Panc1 (cell line): ENCODE data around the gene IL17RB. TPM values are rescaled to one million over a fixed set of nuclear protein-coding genes. Genes with fewer than 3 reads are reported as not detected.

ENCODE experiments used
- ATAC-seq: fragments of 200-7000 bp; cut with Tn5 transposase; 2 replicates; pipeline ENCODE4 v1.9.1; 2020; ENCODE audit warnings: mild to moderate bottlenecking, moderate library complexity
- BruUV-seq: library from RNA; stranded (reverse); fragments of 400-500 nt; replicated peaks from 2 replicates; lab custom pipeline; 2021; lab: Mats Ljungman, UMichigan
- CTCF ChIA-PET: fragments of 300-600 bp; sonication (Branson Sonifier 250); formaldehyde crosslinking; loops from one replicate; lab custom pipeline; 2022; ENCODE audit warnings: antibody characterized with exemption; lab: Charles Lee
- POLR2A ChIA-PET: fragments of 300-600 bp; sonication (Branson Sonifier 250); formaldehyde crosslinking; loops from one replicate; lab custom pipeline; 2022; ENCODE audit warnings: antibody characterized with exemption; lab: Charles Lee
- DNase-seq: peaks from one replicate; pipeline ENCODE4 v3.0.0-alpha.2; 2010; ENCODE audit warnings: low read depth, low spot score
- H3K27ac ChIP-seq: 2 replicates; pipeline ENCODE4 v1.5.1; 2011; ENCODE audit warnings: mild to moderate bottlenecking, low read length, inconsistent platforms
- H3K27me3 ChIP-seq: fragments of 200-500 bp; sonication (Bioruptor generic); 2 replicates; pipeline ENCODE4 v1.6.0; 2014; ENCODE audit warnings: low read length, inconsistent platforms; ENCODE audit not compliant: control insufficient read depth, insufficient read depth
- H3K36me3 ChIP-seq: fragments of 200-500 bp; sonication (Bioruptor generic); 2 replicates; pipeline ENCODE4 v1.5.1; 2014; ENCODE audit warnings: inconsistent platforms, mild to moderate bottlenecking, low read length, moderate library complexity; ENCODE audit not compliant: control insufficient read depth, insufficient read depth
- H3K4me1 ChIP-seq: 2 replicates; pipeline ENCODE4 v1.5.1; 2011; ENCODE audit warnings: inconsistent platforms, mild to moderate bottlenecking, low read length, moderate library complexity; ENCODE audit not compliant: control insufficient read depth, insufficient read depth
- H3K4me3 ChIP-seq, 2 experiments: 2 replicates each; pipeline ENCODE4 v1.5.1; 2011 to 2012; ENCODE audit warnings: low read depth in 2 of 2, low read length in 2 of 2, mild to moderate bottlenecking in 2 of 2, inconsistent platforms in 1 of 2, moderate library complexity in 1 of 2
- H3K9me3 ChIP-seq: fragments of 200-500 bp; sonication (Bioruptor generic); 2 replicates; pipeline ENCODE4 v1.5.1; 2014; ENCODE audit warnings: low read depth, mild to moderate bottlenecking, inconsistent platforms, low read length, moderate library complexity; ENCODE audit not compliant: control insufficient read depth, insufficient read depth
- CTCF ChIP-seq: fragments of 450-650 bp; IDR thresholded peaks from 2 replicates; pipeline ENCODE4 v1.5.1; 2017; ENCODE audit warnings: mild to moderate bottlenecking
- POLR2AphosphoS5 ChIP-seq: IDR thresholded peaks from 2 replicates; pipeline ENCODE4 v1.6.1; 2012; ENCODE audit warnings: mild to moderate bottlenecking, low read depth, low read length, moderate library complexity
- REST ChIP-seq, 2 experiments: IDR thresholded peaks; 2 replicates each; pipeline ENCODE4 v1.6.1; 2011 to 2012; ENCODE audit warnings: low read depth in 2 of 2, control low read depth in 1 of 2, low read length in 1 of 2, mild to moderate bottlenecking in 1 of 2, moderate library complexity in 1 of 2; ENCODE audit not compliant: insufficient read depth in 1 of 2
- SIN3A ChIP-seq: IDR thresholded peaks from 2 replicates; pipeline ENCODE4 v1.6.1; 2012; ENCODE audit warnings: low read depth, mild to moderate bottlenecking, low read length, moderate library complexity, borderline replicate concordance; ENCODE audit not compliant: insufficient read depth
- TCF7L2 ChIP-seq: IDR thresholded peaks from 2 replicates; pipeline ENCODE4 v1.6.1; 2011; ENCODE audit warnings: mild to moderate bottlenecking, low read depth, low read length, inconsistent platforms
- in situ Hi-C: cut with HindIII; loops from 2 replicates; pipeline ENCODE4 v1.10.0; 2016; ENCODE audit warnings: low sequenced_read_pairs, low pct_unique_long_range_greater_than_20kb
- intact Hi-C: fragments of 100-400 bp; cut with micrococcal nuclease; formaldehyde crosslinking; loops from one replicate; pipeline ENCODE4 v1.10.0; 2022; ENCODE audit not compliant: unreplicated experiment
- total RNA-seq: library from RNA; stranded (reverse); gene quantifications from one replicate; pipeline ENCODE4 v1.2.1, GENCODE V29; 2021; ENCODE audit not compliant: unreplicated experiment

Gene IL17RB
- total RNA-seq, 1 experiment from 2014 or later = 15.9 TPM

DNA sequence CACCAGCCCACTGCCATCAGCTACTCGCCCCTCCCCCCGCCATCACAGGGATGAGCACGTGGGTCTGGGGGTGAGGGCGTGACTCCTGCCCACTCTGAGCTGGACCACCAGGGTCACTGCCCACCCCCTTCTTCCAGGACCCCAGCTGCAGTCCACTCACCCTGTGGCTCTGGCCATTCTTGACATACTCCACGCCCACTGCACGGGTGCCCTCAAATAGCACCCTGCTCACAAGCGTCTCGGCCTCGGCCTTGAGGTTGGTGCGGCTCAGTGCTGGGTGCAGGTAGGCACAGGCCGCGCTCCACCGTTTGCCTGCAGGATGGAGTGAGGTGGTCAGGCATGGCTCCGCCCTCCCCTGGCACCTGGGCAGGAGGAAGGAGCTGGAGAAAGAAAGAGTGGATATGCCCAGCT lies 24.0 kb upstream of the IL17RB start:
- H3K9me3 ChIP-seq = no peaks in the 10 kb centered on the region
- TF ChIP-seq POLR2AphosphoS5 (no peak), TCF7L2 (no peak), REST (IDR thresholded peaks at IDR 0.05; ENCODE audit: insufficient read depth in 1 of 2, low read depth in 2 of 2, low read length in 1 of 2) (no peak), SIN3A (no peak), CTCF (no peak)
- in situ Hi-C loops (no loop called here), intact Hi-C loops (no loop called here)
- BruUV-seq = no TSS peak
- CTCF ChIA-PET = no interaction called here
- peaks cover 2% of the 10 kb centered on the region; the same call in 1 of the 2 replicates for H3K36me3 ChIP-seq
- no peaks in the 10 kb centered on the region for H3K4me1 ChIP-seq
- H3K4me3 ChIP-seq = no peak overlapping the region
- no peak overlapping the region for H3K27ac ChIP-seq
- DNase-seq (no peak), ATAC-seq (no peak)
- POLR2A ChIA-PET = no interaction called here
- H3K27me3 ChIP-seq = no peaks in the 10 kb centered on the region

DNA sequence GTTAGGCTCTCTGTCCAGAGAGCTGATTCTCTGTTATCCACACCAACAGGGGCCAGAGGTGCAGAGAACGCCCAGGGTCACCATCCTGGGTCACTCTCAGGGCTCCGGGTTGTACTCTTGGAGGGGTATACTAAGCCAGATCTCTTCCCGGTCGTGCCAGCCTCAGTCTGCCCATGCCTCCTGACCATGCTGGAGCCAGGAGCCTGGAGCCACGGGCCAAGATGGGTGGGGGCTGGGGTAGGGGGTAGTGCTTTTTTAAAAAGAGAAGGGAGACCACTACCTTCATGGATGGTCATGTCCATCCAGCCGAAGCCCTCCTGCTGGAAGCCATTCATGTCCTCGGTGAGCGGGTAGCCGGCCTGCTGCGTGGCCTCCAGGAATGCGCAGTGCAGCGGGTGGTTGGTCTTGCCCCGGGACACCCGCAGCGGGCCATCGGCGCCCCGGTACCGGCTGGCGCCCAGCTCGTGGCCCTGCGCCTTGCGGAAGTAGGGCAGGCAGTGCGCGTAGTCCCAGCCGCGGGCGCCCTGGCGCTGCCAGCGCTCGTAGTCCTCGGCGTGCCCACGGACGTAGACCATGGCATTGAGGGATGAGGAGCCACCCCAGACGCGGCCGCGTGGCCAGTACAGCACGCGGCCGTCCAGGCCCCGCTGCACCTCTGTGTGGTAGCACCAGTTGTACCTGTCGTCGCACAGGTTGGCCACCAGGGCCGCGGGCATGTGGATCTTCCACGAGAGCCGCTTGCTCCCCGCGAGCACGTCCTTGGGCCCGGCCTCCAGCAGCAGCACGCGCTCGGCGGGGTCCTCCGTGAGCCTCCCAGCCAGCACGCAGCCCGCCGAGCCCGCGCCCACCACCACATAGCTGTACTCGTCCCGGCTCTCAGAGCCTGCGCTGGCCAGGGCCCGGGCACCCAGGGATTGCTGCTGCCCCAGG lies 23.1 kb upstream of the IL17RB start:
- Histone ChIP-seq H3K27ac (no peak overlapping the region), H3K27me3 (no peaks in the 10 kb centered on the region), H3K4me1 (no peaks in the 10 kb centered on the region), H3K9me3 (no peaks in the 10 kb centered on the region), H3K4me3 (no peak overlapping the region), H3K36me3 (peaks cover 2% of the 10 kb centered on the region; the same call in 1 of the 2 replicates)
- ATAC-seq = no peak; the same call in 1 of the 2 replicates
- intact Hi-C loops = no loop called here
- TF ChIP-seq SIN3A = no peak
- no peak for TF ChIP-seq REST (IDR thresholded peaks at IDR 0.05; ENCODE audit: insufficient read depth in 1 of 2, low read depth in 2 of 2, low read length in 1 of 2)
- TF ChIP-seq TCF7L2 = no peak
- TF ChIP-seq CTCF = no peak
- TF ChIP-seq POLR2AphosphoS5 = no peak
- POLR2A ChIA-PET = no interaction called here
- no TSS peak for BruUV-seq
- CTCF ChIA-PET = no interaction called here
- DNase-seq = no peak
- in situ Hi-C loops = no loop called here
